H9 (cell line): ENCODE results near the gene MSH3. TPM values are rescaled to one million over a fixed set of nuclear protein-coding genes. Genes with fewer than 3 reads are reported as not detected.

Source experiments
- DNase-seq: peaks from one replicate; pipeline ENCODE4 v3.0.0-alpha.2; 2017
- H2AFZ ChIP-seq: one replicate; pipeline ENCODE4 v1.6.1; 2013; ENCODE audit warnings: mild to moderate bottlenecking, low read length, control low read depth, moderate library complexity
- H2AK5ac ChIP-seq: 2 replicates; pipeline ENCODE4 v1.6.1; 2013; ENCODE audit warnings: low read length, control low read depth, mixed read lengths; ENCODE audit not compliant: insufficient read length
- H2BK120ac ChIP-seq: one replicate; pipeline ENCODE4 v1.6.1; 2013; ENCODE audit warnings: low read depth, mild to moderate bottlenecking, low read length, control low read depth, inconsistent platforms; ENCODE audit not compliant: poor library complexity, severe bottlenecking
- H2BK12ac ChIP-seq: 2 replicates; pipeline ENCODE4 v1.6.1; 2013; ENCODE audit warnings: low read length, control low read depth, mixed read lengths, low read depth; ENCODE audit not compliant: insufficient read length
- H2BK15ac ChIP-seq: 2 replicates; pipeline ENCODE4 v1.6.1; 2013; ENCODE audit warnings: low read depth, low read length, control low read depth
- H2BK20ac ChIP-seq: one replicate; pipeline ENCODE4 v1.6.1; 2013; ENCODE audit warnings: low read depth, mild to moderate bottlenecking, low read length, control low read depth, inconsistent platforms; ENCODE audit not compliant: poor library complexity, severe bottlenecking
- H2BK5ac ChIP-seq: 2 replicates; pipeline ENCODE4 v1.6.1; 2013; ENCODE audit warnings: low read length, control low read depth, mixed read lengths; ENCODE audit not compliant: insufficient read length
- H3K14ac ChIP-seq: 2 replicates; pipeline ENCODE4 v1.6.1; 2013; ENCODE audit warnings: low read length, control low read depth; ENCODE audit not compliant: insufficient read depth
- H3K18ac ChIP-seq: 2 replicates; pipeline ENCODE4 v1.6.1; 2013; ENCODE audit warnings: low read depth, mild to moderate bottlenecking, mixed read lengths, low read length, control low read depth; ENCODE audit not compliant: insufficient read length
- H3K23ac ChIP-seq: 2 replicates; pipeline ENCODE4 v1.6.1; 2013; ENCODE audit warnings: low read length, control low read depth, mixed read lengths, low read depth; ENCODE audit not compliant: insufficient read length
- H3K23me2 ChIP-seq: 2 replicates; pipeline ENCODE4 v1.6.1; 2013; ENCODE audit warnings: low read depth, mild to moderate bottlenecking, mixed read lengths, low read length, control low read depth; ENCODE audit not compliant: insufficient read length, poor library complexity, severe bottlenecking
- H3K27ac ChIP-seq: 2 replicates; pipeline ENCODE4 v1.5.1; 2013; ENCODE audit warnings: low read length, control low read depth, mixed read lengths, low read depth; ENCODE audit not compliant: insufficient read length
- H3K27me3 ChIP-seq: 2 replicates; pipeline ENCODE4 v1.6.1; 2013; ENCODE audit warnings: low read length, control low read depth, inconsistent platforms; ENCODE audit not compliant: insufficient read depth
- H3K4ac ChIP-seq: 2 replicates; pipeline ENCODE4 v1.6.1; 2013; ENCODE audit warnings: low read depth, mild to moderate bottlenecking, control low read depth, inconsistent platforms, low read length, moderate library complexity
- H3K4me1 ChIP-seq: 2 replicates; pipeline ENCODE4 v1.6.1; 2013; ENCODE audit warnings: low read length, control low read depth, inconsistent platforms; ENCODE audit not compliant: insufficient read depth
- H3K4me2 ChIP-seq: 2 replicates; pipeline ENCODE4 v1.6.1; 2013; ENCODE audit warnings: low read length, control low read depth, mixed read lengths; ENCODE audit not compliant: insufficient read length, insufficient read depth
- H3K56ac ChIP-seq: 2 replicates; pipeline ENCODE4 v1.6.1; 2013; ENCODE audit warnings: low read depth, mild to moderate bottlenecking, mixed read lengths, low read length, control low read depth; ENCODE audit not compliant: insufficient read length
- H3K79me1 ChIP-seq: 2 replicates; pipeline ENCODE4 v1.6.1; 2013; ENCODE audit warnings: low read depth, mild to moderate bottlenecking, moderate library complexity, low read length, control low read depth, inconsistent platforms; ENCODE audit not compliant: insufficient read depth, poor library complexity, severe bottlenecking
- H3K79me2 ChIP-seq: 2 replicates; pipeline ENCODE4 v1.6.1; 2013; ENCODE audit warnings: low read length, control low read depth, inconsistent platforms; ENCODE audit not compliant: insufficient read depth
- H3K9ac ChIP-seq: 2 replicates; pipeline ENCODE4 v1.6.1; 2013; ENCODE audit warnings: low read length, control low read depth, mixed read lengths; ENCODE audit not compliant: insufficient read length; ENCODE audit errors: extremely low read depth
- H3K9me3 ChIP-seq: one replicate; pipeline ENCODE4 v1.6.1; 2013; ENCODE audit warnings: low read depth, low read length, inconsistent platforms; ENCODE audit not compliant: control insufficient read depth
- H3T11ph ChIP-seq: one replicate; pipeline ENCODE4 v1.6.1; 2013; ENCODE audit warnings: mild to moderate bottlenecking, low read length, control low read depth, inconsistent platforms
- H4K20me1 ChIP-seq: one replicate; pipeline ENCODE4 v1.6.1; 2013; ENCODE audit not compliant: control insufficient read depth, insufficient read length, insufficient read depth
- H4K5ac ChIP-seq: 2 replicates; pipeline ENCODE4 v1.6.1; 2013; ENCODE audit warnings: low read depth, mild to moderate bottlenecking, mixed read lengths, low read length, control low read depth; ENCODE audit not compliant: insufficient read length
- H4K8ac ChIP-seq: replicated peaks from 2 replicates; pipeline ENCODE4 v1.6.1; 2013; ENCODE audit warnings: low read length, control low read depth, mixed read lengths, low read depth; ENCODE audit not compliant: insufficient read length
- H4K91ac ChIP-seq: 2 replicates; pipeline ENCODE4 v1.6.1; 2013; ENCODE audit warnings: low read depth, mild to moderate bottlenecking, moderate library complexity, mixed read lengths, low read length, control low read depth; ENCODE audit not compliant: insufficient read length
- H3K27ac Mint-ChIP-seq, 3 experiments: 2 replicates in 2 of 3; 3 replicates in 1 of 3; pipeline ENCODE4 v1.8.0; 2020 to 2021; ENCODE audit warnings: mixed read lengths in 3 of 3, mild to moderate bottlenecking in 1 of 3, moderate library complexity in 1 of 3
- H3K27me3 Mint-ChIP-seq: 2 replicates; pipeline ENCODE4 v1.8.0; 2021; ENCODE audit warnings: low read depth, mild to moderate bottlenecking, moderate library complexity, mixed read lengths
- H3K36me3 Mint-ChIP-seq, 3 experiments: 2 replicates in 2 of 3; 3 replicates in 1 of 3; pipeline ENCODE4 v1.8.0; 2020 to 2021; ENCODE audit warnings: low read depth in 3 of 3, mixed read lengths in 3 of 3; ENCODE audit not compliant: insufficient read depth in 1 of 3
- H3K4me1 Mint-ChIP-seq, 2 experiments: 2 replicates each; pipeline ENCODE4 v1.8.0; 2020; ENCODE audit warnings: mixed read lengths in 2 of 2
- H3K4me3 Mint-ChIP-seq, 2 experiments: 2 replicates in 1 of 2; 3 replicates in 1 of 2; pipeline ENCODE4 v1.8.0; 2020 to 2021; ENCODE audit warnings: mild to moderate bottlenecking in 2 of 2, mixed read lengths in 2 of 2, moderate library complexity in 1 of 2
- H3K9me3 Mint-ChIP-seq, 2 experiments: 2 replicates in 1 of 2; 3 replicates in 1 of 2; pipeline ENCODE4 v1.8.0; 2020; ENCODE audit warnings: mild to moderate bottlenecking in 2 of 2, mixed read lengths in 2 of 2, moderate library complexity in 1 of 2
- CTCF ChIP-seq: fragments of 200-600 bp; sonication (generic); conservative IDR thresholded peaks from 3 replicates; pipeline ENCODE4 v1.8.0; 2021; ENCODE audit warnings: antibody characterized with exemption, mild to moderate bottlenecking
- WGBS: extraction: QIAGEN DNeasy Blood & Tissue Kit; methylation state at CpG from one replicate; pipeline ENCODE4 v1.1.7; 2013; ENCODE audit warnings: missing lambda C conversion rate, low lambda C conversion rate, mixed read lengths; ENCODE audit not compliant: insufficient read length; ENCODE audit errors: extremely low coverage; 5-methylcytosine and 5-hydroxymethylcytosine counted together
- total RNA-seq: library from RNA; stranded (reverse); gene quantifications from 2 replicates; pipeline ENCODE4 v1.2.1, GENCODE V29; 2021

Gene MSH3
- total RNA-seq, 1 experiment from 2014 or later, result 17.3 TPM

GRCh38 chr5:80653502-80653901 is 950 bp upstream of the MSH3 start:
- Histone ChIP-seq H3K27ac (no peak overlapping the region), H3K23ac (no peak overlapping the region), H2AK5ac (no peak overlapping the region), H4K8ac (no peak overlapping the region), H4K5ac (no peak overlapping the region), H3K9ac (peak overlapping the region; percentile 86), H2BK120ac (no peak overlapping the region), H4K20me1 (no peaks in the 10 kb centered on the region), H2AFZ (no peak overlapping the region), H3K4me1 (0 out of 2 replicates have a peak, but pooled peaks cover 2% of the 10 kb centered on the region), H3K9me3 (no peaks in the 10 kb centered on the region), H2BK15ac (no peak overlapping the region), H2BK5ac (no peak overlapping the region), H3T11ph (no peak overlapping the region), H4K91ac (no peak overlapping the region), H2BK20ac (no peak overlapping the region), H3K4me2 (peak overlapping the region; percentile 80), H3K4ac (no peak overlapping the region), H3K27me3 (no peaks in the 10 kb centered on the region), H3K79me2 (peaks cover 4% of the 10 kb centered on the region; the same call in 1 of the 2 replicates), H3K79me1 (no peaks in the 10 kb centered on the region), H3K14ac (no peak overlapping the region), H3K23me2 (peaks cover 10% of the 10 kb centered on the region), H2BK12ac (no peak overlapping the region), H3K18ac (no peak overlapping the region), H3K56ac (no peak overlapping the region)
- Mint-ChIP-seq H3K4me3 (peak overlapping the region; percentile 82 to 87), H3K9me3 (no peaks in the 10 kb centered on the region), H3K27ac (peak overlapping the region in 1 of 3 experiments; percentile 90; a peak in 2 of 7 replicates), H3K4me1 (peaks cover 20 to 24% of the 10 kb centered on the region in 2 experiments), H3K36me3 (peaks cover 13 to 35% (median 34%) of the 10 kb centered on the region in 3 experiments), H3K27me3 (no peaks in the 10 kb centered on the region; the same call in 1 of the 2 replicates)
- TF ChIP-seq CTCF, result no peak
- no CpG with 5 or more reads among the region's 8 CpGs for WGBS
- no peak for DNase-seq
